NCI-H1092 (cell line): Measurements from ENCODE around the gene ASB13.

ENCODE experiments used
- DNase-seq: peaks from one replicate; lab custom pipeline; 2025; lab: John Stamatoyannopoulos, UW

The ASB13 gene

GRCh38 chr10:5669604-5670003, 3.2 kb upstream of the ASB13 start:
- no peak for DNase-seq

DNA sequence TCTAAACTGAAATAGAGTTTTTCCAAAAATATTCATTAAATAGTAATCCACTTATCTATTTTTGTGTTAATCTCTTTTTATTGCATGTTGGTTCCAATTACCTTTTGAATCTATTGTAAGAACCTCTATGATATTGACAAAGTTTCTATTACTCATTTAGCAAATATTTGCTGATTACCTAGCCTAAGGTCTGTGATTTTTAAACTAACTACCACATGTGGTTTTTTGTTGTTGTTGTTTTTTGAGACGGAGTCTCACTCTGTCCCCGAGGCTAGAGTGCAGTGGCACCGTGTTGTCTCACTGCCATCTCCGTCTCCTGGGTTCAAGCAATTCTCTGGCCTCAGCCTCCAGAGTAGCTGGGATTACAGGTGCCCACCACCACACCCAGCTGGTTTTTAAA, 2.0 kb upstream of the ASB13 start:
- no peak for DNase-seq

GRCh38 chr10:5666841-5667630, 641 bp upstream of the ASB13 start:
- no peak for DNase-seq

- no peak for DNase-seq
Measured at GRCh38 chr10:5665373-5666007, 905 bp downstream of the ASB13 start.

DNA sequence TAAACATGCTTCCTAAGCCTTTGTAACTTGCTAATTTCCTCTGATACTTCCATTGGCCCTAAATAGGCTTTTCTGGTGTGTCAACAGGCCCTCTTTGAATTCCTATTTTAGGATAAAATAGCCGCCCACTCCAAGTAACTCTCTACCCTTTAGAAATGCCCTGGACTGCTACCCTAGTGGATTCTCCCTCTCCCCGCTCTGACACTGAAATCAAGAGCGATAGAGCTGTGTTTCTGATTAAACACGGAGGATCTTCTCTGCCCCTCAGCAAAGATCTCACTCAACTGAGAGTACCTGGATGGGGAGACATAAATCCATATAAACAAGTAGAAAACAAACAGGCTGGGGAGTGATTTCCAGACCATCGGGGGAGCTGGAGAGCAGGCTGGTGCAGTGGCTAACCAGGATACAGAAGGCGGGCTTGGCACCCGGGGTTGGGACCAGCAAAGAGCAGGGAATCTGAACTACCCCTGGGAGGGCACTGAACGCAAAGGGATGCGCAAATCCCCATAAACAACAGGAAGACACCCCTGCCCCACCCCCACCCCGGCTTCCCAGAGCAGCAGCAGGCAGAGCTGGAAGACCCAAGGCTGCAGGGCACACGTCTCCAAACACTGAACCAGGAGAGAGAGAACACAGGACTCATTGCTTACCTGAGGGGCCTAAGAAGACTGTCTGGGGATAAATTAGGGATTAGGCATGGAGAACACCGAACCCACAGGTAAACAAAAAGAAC, 2.5 kb downstream of the ASB13 start:
- DNase-seq, result no peak

DNA sequence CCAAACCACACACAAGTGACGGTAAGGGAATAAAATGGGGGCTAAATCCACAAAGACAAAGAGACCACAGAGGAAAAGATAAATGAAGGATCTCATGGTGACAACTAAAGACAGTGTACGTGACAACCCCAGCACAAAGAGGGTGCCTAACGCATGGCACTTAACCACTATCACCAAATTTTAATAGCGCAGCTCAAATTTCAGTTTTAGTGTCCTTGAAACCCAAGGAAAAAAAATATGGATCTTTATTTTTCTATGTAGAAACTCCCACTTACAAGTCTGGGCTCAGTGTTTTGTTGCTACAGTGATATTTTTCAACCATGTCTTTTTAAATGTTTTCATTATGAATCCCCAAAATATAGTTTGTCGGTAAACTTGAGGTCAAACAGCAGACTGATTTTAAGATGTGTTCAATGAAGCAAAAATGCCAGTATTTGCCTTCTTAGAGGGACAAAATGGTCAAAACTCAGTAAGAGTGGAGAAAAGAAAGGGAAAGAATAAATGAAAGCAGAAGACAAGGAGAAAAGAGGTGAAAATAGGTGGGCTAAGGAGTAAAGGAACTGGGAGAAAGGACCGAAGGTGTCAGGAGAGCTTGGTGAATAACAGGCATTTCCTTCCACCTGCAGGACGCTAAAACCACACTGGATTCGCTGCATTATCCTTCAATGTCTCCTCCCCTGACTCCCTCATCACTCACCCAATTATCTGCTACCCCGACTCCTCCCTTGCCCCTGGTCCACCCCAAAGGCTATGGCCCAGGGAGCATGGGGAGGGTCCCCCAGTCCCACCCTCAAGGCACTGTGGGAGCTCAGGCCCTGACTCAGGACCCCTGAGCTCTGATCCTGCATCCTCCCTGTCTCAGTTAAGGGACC, 3.5 kb downstream of the ASB13 start:
- no peak for DNase-seq

DNA sequence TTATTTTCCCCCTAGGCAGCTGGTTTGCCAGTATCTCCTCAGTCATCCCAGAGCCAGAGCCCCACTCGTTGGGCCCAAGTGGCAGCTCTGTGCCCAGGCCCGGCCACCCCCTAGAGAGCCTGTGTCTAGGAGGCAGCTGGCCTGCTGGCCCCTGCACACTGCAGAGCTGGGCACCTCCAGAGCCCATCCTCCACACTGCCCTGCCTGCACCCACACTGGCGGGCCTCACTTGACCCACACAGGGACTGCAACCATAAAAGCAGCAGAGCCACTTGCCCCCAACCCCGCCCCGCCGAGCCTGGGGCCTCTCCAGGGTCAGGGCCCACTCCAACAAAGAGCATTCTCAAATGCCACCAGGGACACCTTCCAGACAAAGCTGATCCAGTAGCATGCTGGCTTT, 5.4 kb downstream of the ASB13 start:
- no peak for DNase-seq

GRCh38 chr10:5659702-5660528, 6.5 kb downstream of the ASB13 start:
- DNase-seq, result no peak

DNA sequence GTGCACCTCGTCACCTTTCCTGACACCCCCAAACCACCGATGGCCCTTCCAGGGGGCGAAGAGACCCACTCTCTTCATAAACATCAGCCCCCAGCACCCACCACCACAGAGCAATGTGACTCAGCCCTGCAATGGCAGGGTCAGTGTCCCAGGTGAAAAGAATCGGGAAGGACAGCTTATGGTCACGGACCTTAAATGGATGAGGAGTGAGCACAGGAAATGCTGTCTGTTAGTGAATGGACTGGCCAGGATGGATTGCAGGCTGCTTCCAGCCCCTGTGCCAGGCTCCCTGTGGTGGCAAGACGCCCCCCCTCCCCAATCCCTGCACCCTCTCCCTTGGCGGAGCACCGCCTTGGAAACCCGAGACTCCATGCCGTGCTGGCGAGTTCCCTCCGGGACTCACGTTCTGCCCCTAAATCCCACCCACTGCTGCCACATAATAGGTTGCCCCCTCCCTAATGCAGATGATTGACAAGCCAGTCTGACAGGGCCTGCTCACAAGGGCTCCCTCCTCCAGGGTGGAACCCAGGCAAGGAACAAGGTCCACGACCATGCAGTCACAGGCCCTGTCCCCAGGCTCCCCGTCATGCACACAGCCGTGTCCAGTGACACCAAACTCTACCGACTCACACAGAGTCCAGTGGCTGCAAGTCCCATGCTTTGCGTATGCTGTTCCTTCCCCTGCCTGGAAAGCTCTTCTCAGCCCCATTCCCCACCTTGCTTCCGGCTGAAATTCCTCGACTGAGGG, 7.3 kb downstream of the ASB13 start:
- DNase-seq, result no peak

GRCh38 chr10:5656737-5657579, 9.4 kb downstream of the ASB13 start:
- DNase-seq, result no peak

DNA sequence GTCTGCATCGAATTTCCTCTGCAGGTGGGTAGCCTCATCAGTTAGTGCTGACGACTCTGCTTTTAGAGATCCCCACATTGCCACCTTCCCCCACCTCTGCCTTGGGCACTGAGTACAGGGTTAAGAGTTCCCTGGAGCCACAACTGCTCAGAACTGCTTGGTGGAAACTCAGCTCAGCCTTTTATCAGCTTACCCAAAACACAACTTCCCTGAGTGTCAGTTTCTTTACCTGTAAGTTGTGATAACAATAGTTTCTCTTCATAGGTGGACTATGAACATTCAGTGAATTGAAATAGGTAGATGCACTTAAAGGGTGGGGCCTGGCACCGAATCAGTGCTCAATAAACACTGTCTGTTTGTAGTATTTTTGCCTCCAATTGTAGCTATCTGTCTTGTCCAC, 11.3 kb downstream of the ASB13 start:
- DNase-seq, result no peak

DNA sequence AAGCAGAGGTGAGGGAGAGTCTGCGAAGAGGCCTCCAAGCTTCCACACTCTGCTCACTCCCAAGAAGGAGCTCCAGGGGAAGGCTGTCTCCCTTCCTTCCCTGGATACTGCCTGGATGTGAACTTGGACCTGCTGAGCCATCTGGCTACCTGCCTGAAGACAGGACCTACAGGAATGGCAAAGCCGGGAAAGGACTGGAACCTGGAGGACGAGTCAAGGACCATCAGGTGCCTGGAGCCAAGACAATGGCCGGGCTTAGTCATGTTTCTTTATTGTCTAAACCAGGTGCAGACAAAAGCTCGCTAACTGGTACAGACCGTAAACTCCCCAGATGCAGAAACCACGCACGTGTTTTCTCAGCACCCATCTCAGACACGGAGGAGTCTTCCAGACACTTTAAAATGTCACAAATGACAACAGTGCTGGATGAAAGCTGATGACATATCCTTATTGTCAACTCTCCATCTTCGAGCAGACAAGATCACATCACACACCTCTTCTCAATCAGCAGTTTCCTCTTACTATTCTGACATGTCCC, 12.1 kb downstream of the ASB13 start:
- DNase-seq, result no peak

DNA sequence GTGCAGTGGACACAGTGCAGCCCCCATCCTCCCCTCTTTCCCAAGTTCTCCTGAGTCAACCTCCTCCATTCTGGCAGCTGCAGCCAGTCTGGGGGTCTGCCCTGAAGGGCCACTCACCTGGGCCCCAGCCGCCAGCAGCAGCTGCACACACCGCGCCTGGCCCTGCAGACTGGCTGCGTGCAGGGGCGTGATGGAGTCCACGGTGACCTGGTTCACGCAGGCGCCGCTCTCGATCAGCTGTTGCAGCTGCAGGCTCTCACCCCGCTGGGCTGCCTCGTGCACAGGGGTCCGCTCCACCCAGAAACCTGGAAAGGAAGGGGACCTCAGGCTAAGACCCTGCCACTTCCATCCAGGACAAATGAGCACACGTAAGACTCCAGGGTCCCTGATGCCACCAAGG, 13.6 kb downstream of the ASB13 start:
- no peak for DNase-seq

DNA sequence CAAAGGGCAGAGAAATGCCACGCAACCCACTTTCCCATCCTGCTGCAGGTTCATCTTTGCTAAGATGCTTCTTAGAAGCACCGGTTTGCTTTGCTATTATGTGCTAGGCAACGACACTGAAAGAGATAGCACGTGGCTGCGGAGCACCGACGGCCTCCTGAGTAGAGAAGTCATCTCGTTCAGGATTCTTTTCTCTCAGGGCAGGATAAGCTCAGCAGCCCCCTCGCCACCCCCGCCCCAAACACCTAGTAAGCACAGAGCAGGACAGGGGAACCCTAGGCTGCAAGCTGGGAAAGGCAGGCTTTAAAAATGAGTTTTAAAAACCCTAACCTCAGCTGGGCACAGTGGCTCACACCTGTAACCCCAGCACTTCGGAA, 15.0 kb downstream of the ASB13 start:
- DNase-seq, result no peak

- DNase-seq, result no peak
Measured at GRCh38 chr10:5650664-5651387, 15.6 kb downstream of the ASB13 start.

GRCh38 chr10:5649746-5650145, 16.6 kb downstream of the ASB13 start:
- DNase-seq, result no peak

DNA sequence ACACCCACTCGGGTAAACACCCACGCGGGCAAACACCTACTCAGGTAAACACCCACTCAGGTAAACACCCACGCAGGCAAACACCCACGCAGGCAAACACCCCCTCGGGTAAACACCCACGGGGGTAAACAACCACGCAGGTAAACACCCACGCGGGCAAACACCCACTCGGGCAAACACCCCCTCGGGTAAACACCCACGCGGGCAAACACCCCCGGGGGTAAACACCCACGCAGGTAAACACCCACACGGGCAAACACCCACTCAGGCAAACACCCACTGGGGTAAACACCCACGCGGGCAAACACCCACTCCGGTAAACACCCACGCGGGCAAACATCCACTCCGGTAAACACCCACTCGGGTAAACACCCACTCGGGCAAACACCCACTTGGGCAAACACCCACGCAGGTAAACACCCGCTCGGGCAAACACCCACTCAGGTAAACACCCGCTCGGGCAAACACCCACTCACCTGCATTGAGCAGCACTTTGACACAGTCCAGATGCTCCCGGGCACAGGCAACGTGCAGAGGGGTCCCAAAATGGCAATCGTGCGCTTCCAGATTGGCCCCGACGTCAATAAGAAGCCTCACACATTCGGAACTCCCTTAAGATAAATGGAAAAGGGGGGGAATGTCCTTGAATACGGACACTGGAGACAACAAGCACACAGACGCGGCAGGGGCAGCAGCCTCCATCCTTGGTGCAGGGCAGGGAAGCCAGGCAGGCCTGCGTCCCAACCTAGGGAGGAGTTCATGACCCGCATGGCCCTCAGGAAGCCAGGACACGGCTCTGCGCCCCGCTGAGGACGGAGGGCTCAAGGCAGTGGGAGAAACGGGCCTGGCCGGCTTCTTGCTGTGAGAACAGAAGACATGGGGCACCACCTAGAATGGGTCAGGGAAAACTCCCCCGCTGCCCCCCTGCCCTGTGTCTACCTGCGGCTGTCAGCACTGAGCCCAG, 17.6 kb downstream of the ASB13 start:
- no peak for DNase-seq
